MCF 10A (cell line): ENCODE data around the gene NINJ1. TPM values are rescaled to one million over a fixed set of nuclear protein-coding genes. Genes with fewer than 3 reads are reported as not detected.

ENCODE experiments used
- BruUV-seq: library from RNA; stranded (reverse); fragments of 400-500 nt; replicated peaks from 2 replicates; lab custom pipeline; 2021; lab: Mats Ljungman, UMichigan
- CTCF ChIA-PET: fragments of 300-600 bp; sonication (Branson Sonifier 250); formaldehyde crosslinking; extraction: SDS; loops from one replicate; lab custom pipeline; 2021; ENCODE audit warnings: antibody characterized with exemption, inconsistent platforms; lab: Yijun Ruan, JAX
- POLR2A ChIA-PET: fragments of 300-600, 350-650 bp; sonication (Branson Sonifier 250); formaldehyde crosslinking; extraction: SDS; loops from one replicate; lab custom pipeline; 2020; ENCODE audit warnings: antibody characterized with exemption, inconsistent platforms; lab: Yijun Ruan, JAX
- DNase-seq: peaks from one replicate; pipeline ENCODE4 v3.0.0-alpha.2; 2018; ENCODE audit not compliant: unreplicated experiment
- H3K27ac Mint-ChIP-seq: one replicate; pipeline ENCODE4 v1.8.0; 2022; ENCODE audit warnings: mild to moderate bottlenecking, low read depth, mixed read lengths; ENCODE audit not compliant: unreplicated experiment
- H3K27me3 Mint-ChIP-seq: one replicate; pipeline ENCODE4 v1.8.0; 2022; ENCODE audit warnings: mixed read lengths; ENCODE audit not compliant: insufficient read depth, unreplicated experiment
- H3K36me3 Mint-ChIP-seq: one replicate; pipeline ENCODE4 v1.8.0; 2022; ENCODE audit warnings: mild to moderate bottlenecking, moderate library complexity, mixed read lengths; ENCODE audit not compliant: insufficient read depth, unreplicated experiment
- H3K4me1 Mint-ChIP-seq: one replicate; pipeline ENCODE4 v1.8.0; 2022; ENCODE audit warnings: mixed read lengths; ENCODE audit not compliant: insufficient read depth, unreplicated experiment
- H3K4me3 Mint-ChIP-seq: one replicate; pipeline ENCODE4 v1.8.0; 2022; ENCODE audit warnings: mild to moderate bottlenecking, moderate library complexity, mixed read lengths; ENCODE audit not compliant: unreplicated experiment
- H3K9me3 Mint-ChIP-seq: one replicate; pipeline ENCODE4 v1.8.0; 2022; ENCODE audit warnings: mixed read lengths; ENCODE audit not compliant: unreplicated experiment
- intact Hi-C: fragments of 100-400 bp; cut with micrococcal nuclease; formaldehyde crosslinking; loops from 2 replicates; pipeline ENCODE4 v1.14.1; 2022
- total RNA-seq: library from RNA; stranded (reverse); gene quantifications from 2 replicates; pipeline ENCODE4 v1.2.3, GENCODE V29; 2022
- TF ChIP-seq, protein P1 (sequence below): fragments of 200-600 bp; IDR thresholded peaks from one replicate; pipeline ENCODE4 v1.8.0; 2022; ENCODE audit warnings: antibody characterized with exemption, mild to moderate bottlenecking; ENCODE audit not compliant: unreplicated experiment

The NINJ1 gene
- total RNA-seq, 1 experiment from 2014 or later = 64.7 TPM

GRCh38 chr9:93093127-93093876 is 40.7 kb downstream of the NINJ1 start:
- Mint-ChIP-seq H3K27me3 (no peaks in the 10 kb centered on the region), H3K9me3 (peaks cover 20% of the 10 kb centered on the region), H3K4me1 (peaks cover 26% of the 10 kb centered on the region), H3K36me3 (peaks cover 5% of the 10 kb centered on the region), H3K4me3 (no peak overlapping the region), H3K27ac (no peak overlapping the region)
- BruUV-seq = no TSS peak
- DNase-seq = no peak
- intact Hi-C loops = no loop called here
- POLR2A ChIA-PET = no interaction called here
- TF ChIP-seq, protein P1, sequence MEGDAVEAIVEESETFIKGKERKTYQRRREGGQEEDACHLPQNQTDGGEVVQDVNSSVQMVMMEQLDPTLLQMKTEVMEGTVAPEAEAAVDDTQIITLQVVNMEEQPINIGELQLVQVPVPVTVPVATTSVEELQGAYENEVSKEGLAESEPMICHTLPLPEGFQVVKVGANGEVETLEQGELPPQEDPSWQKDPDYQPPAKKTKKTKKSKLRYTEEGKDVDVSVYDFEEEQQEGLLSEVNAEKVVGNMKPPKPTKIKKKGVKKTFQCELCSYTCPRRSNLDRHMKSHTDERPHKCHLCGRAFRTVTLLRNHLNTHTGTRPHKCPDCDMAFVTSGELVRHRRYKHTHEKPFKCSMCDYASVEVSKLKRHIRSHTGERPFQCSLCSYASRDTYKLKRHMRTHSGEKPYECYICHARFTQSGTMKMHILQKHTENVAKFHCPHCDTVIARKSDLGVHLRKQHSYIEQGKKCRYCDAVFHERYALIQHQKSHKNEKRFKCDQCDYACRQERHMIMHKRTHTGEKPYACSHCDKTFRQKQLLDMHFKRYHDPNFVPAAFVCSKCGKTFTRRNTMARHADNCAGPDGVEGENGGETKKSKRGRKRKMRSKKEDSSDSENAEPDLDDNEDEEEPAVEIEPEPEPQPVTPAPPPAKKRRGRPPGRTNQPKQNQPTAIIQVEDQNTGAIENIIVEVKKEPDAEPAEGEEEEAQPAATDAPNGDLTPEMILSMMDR = no peak
- CTCF ChIA-PET = no interaction called here

GRCh38 chr9:93092251-93092991 is 41.6 kb downstream of the NINJ1 start:
- ChIA-PET CTCF (no interaction called here), POLR2A (no interaction called here)
- H3K27me3 Mint-ChIP-seq = no peaks in the 10 kb centered on the region
- peaks cover 5% of the 10 kb centered on the region for H3K36me3 Mint-ChIP-seq
- TF ChIP-seq, protein P1 = no peak
- peaks cover 17% of the 10 kb centered on the region for H3K4me1 Mint-ChIP-seq
- BruUV-seq = no TSS peak
- H3K4me3 Mint-ChIP-seq = no peak overlapping the region
- intact Hi-C loops = no loop called here
- H3K9me3 Mint-ChIP-seq = peaks cover 20% of the 10 kb centered on the region
- no peak overlapping the region for H3K27ac Mint-ChIP-seq
- no peak for DNase-seq

- H3K4me3 Mint-ChIP-seq = no peak overlapping the region
- ChIA-PET CTCF (no interaction called here), POLR2A (interaction anchor here (0.5 kb wide), 1 partner anchor 1075 kb away, joined by 3 read pairs; no protein-coding TSS in a partner anchor)
- peaks cover 10% of the 10 kb centered on the region for H3K4me1 Mint-ChIP-seq
- TF ChIP-seq, protein P1 = no peak
- H3K27ac Mint-ChIP-seq = no peak overlapping the region
- DNase-seq = peak; percentile 91
- peaks cover 5% of the 10 kb centered on the region for H3K36me3 Mint-ChIP-seq
- intact Hi-C loops = no loop called here
- no TSS peak for BruUV-seq
- H3K9me3 Mint-ChIP-seq = peaks cover 20% of the 10 kb centered on the region
- H3K27me3 Mint-ChIP-seq = no peaks in the 10 kb centered on the region
Observed at GRCh38 chr9:93091453-93092081, 42.5 kb downstream of the NINJ1 start.

DNA sequence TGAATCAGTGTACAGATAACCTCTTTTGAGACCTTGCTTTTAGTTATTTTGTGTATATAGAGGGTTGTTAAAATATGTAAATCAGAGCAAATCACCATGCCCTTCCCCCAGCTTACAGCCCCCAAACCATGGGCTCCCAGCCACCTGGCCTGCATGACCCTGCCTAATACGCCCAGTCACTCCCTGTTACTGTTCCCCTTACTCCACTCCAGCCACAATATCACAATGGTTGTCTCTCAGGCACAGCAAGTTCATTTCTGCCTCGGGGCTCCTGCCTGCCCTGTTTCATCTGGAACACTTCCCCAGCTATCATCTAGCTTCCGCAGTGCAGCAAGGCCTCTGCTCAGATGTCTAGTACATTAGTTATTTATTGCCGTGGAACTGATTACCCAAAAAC is 43.0 kb downstream of the NINJ1 start:
- no peak overlapping the region for H3K27ac Mint-ChIP-seq

More for the DNA sequence above, 43.0 kb downstream of the NINJ1 start:
- DNase-seq = no peak
- no TSS peak for BruUV-seq
- Mint-ChIP-seq H3K36me3 (peaks cover 5% of the 10 kb centered on the region), H3K27me3 (no peaks in the 10 kb centered on the region), H3K4me1 (peaks cover 10% of the 10 kb centered on the region), H3K9me3 (peaks cover 20% of the 10 kb centered on the region), H3K4me3 (no peak overlapping the region)
- intact Hi-C loops = no loop called here
- ChIA-PET POLR2A (no interaction called here), CTCF (no interaction called here)
- TF ChIP-seq, protein P1 = no peak
